Tibial artery (tissue), 4 donors: ENCODE measurements around the gene ASCL2.
"Not testable (repeated sequence)": the region's sequence is repeated elsewhere in the genome, so short reads cannot be mapped to it uniquely, and the experiment has no call there.

Experiments used
- DNase-seq, 2 donors: peaks; one replicate each; pipeline ENCODE4 v3.0.0-alpha.2; 2019
- H3K27ac ChIP-seq, 2 donors: fragments of 200-600 bp; sonication (generic) in 1 of 2; 1 replicate in 1 of 2; 2 replicates in 1 of 2; pipeline ENCODE4 v1.5.1; 2018 to 2019; ENCODE audit warnings: mild to moderate bottlenecking in 1 of 2
- H3K27me3 ChIP-seq, 2 donors: fragments of 200-600 bp; sonication (generic) in 1 of 2; one replicate each; pipeline versions ENCODE4 v1.5.1 to v1.6.0; 2016 to 2019
- H3K36me3 ChIP-seq, 3 donors: fragments of 200-600 bp; sonication (generic) in 2 of 3; one replicate each; pipeline ENCODE4 v1.5.1; 2016 to 2019; ENCODE audit warnings: mild to moderate bottlenecking in 2 of 3
- H3K4me1 ChIP-seq, 4 donors: fragments of 200-600 bp; sonication (generic) in 2 of 4; 1 replicate in 3 of 4; 2 replicates in 1 of 4; pipeline ENCODE4 v1.5.1; 2016 to 2019
- H3K4me3 ChIP-seq, 2 donors: fragments of 200-600 bp; sonication (generic) in 1 of 2; 1 replicate in 1 of 2; 2 replicates in 1 of 2; pipeline ENCODE4 v1.5.1; 2018 to 2019; ENCODE audit warnings: mild to moderate bottlenecking in 2 of 2
- H3K9me3 ChIP-seq, 3 donors: fragments of 200-600 bp; sonication (generic) in 1 of 3; one replicate each; pipeline ENCODE4 v1.5.1; 2016 to 2019
- intact Hi-C: fragments of 100-400 bp; cut with DNase I; formaldehyde crosslinking; loops from one replicate; pipeline ENCODE4 v1.15.0; 2023; ENCODE audit warnings: low total_unique reads
- TF ChIP-seq, protein P1 (sequence below), 2 experiments: fragments of 200-600 bp in 1 of 2; fragments of 450-650 bp in 1 of 2; IDR thresholded peaks; one replicate each; pipeline ENCODE4 v1.5.1; 2017 to 2019; ENCODE audit warnings: antibody characterized with exemption in 2 of 2, mild to moderate bottlenecking in 1 of 2, moderate library complexity in 1 of 2

Gene ASCL2

GRCh38 chr11:2237457-2238238 is 32.7 kb downstream of the ASCL2 start:
- Histone ChIP-seq H3K36me3 (no peaks in the 10 kb centered on the region), H3K4me3 (no peak overlapping the region), H3K27ac (no peak overlapping the region), H3K9me3 (peaks cover 0 to 3% (median 0%) of the 10 kb centered on the region in 3 donors), H3K27me3 (peaks cover 0 to 8% of the 10 kb centered on the region in 2 donors), H3K4me1 (no peaks in the 10 kb centered on the region)
- DNase-seq = no peak
- intact Hi-C loops = no loop called here
- TF ChIP-seq, protein P1, sequence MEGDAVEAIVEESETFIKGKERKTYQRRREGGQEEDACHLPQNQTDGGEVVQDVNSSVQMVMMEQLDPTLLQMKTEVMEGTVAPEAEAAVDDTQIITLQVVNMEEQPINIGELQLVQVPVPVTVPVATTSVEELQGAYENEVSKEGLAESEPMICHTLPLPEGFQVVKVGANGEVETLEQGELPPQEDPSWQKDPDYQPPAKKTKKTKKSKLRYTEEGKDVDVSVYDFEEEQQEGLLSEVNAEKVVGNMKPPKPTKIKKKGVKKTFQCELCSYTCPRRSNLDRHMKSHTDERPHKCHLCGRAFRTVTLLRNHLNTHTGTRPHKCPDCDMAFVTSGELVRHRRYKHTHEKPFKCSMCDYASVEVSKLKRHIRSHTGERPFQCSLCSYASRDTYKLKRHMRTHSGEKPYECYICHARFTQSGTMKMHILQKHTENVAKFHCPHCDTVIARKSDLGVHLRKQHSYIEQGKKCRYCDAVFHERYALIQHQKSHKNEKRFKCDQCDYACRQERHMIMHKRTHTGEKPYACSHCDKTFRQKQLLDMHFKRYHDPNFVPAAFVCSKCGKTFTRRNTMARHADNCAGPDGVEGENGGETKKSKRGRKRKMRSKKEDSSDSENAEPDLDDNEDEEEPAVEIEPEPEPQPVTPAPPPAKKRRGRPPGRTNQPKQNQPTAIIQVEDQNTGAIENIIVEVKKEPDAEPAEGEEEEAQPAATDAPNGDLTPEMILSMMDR (IDR thresholded peaks at IDR 0.05) = no peak

DNA sequence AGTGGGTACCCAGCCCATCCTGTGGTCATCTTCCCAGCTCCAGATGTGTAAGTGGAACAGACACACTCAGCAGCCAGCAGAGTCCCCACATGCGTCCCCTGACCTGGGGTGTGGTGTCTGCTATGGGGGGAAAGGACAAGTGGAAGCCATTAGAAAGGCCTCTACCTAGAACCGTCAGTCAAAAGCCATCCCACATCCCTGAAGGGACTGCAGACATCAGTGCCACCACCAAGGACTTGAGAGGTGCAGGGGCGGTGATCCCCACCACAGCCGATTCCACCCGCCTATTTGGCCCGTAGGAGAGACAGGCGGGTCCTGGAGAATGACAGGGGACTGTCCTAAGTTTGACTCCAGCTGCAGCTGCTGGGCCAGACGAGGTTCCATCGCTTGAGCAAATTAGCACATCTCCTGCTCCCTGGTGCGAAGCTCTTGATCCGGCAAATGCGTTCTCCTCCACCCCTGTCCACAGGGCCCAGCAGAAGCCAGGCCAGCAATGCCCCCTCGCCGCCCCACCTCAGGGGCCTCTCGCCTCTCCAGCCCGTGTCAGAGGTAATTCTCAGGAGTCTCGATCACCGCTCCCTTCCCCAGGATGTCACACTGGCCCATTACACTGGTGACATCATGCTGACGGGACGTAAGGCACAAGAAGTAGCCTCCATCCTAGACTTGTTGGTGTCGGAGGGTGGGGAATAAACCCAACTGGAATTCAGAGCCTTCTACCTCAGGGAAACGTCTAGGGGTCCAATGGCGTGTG is 33.8 kb downstream of the ASCL2 start:
- H3K36me3 ChIP-seq, intact Hi-C loops, H3K27me3 ChIP-seq, H3K9me3 ChIP-seq, H3K4me1 ChIP-seq, H3K4me3 ChIP-seq, H3K27ac ChIP-seq, DNase-seq: not testable (repeated sequence)

GRCh38 chr11:2235588-2236326 is 34.6 kb downstream of the ASCL2 start:
- H3K9me3 ChIP-seq = no peaks in the 10 kb centered on the region
- H3K4me3 ChIP-seq = no peak overlapping the region
- no peak for DNase-seq
- H3K4me1 ChIP-seq = no peaks in the 10 kb centered on the region
- no peaks in the 10 kb centered on the region for H3K36me3 ChIP-seq
- intact Hi-C loops = no loop called here
- TF ChIP-seq, protein P1 (IDR thresholded peaks at IDR 0.05) = no peak
- H3K27ac ChIP-seq = no peak overlapping the region
- peaks cover 0 to 8% of the 10 kb centered on the region in 2 donors for H3K27me3 ChIP-seq

DNA sequence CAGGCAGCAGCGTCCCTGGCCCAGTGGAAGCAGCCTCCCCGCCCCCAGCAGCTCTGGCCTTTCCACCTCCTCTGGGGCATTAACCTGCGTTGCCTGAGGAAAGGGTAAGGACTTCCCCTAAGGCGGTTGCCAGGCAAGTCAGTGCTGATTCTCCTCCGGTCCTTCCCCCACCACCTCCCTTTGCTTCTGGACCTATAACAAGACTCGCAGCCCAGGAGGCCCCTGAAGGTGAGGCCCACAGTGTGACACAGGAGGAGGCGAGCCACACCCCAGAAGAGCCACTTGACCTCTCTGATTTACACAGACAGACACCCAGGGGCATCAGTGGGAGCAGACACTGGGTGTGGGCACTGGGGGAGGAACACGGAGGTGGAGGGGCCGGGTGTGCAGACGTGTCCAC is 35.4 kb downstream of the ASCL2 start:
- TF ChIP-seq, protein P1 (IDR thresholded peaks at IDR 0.05) = no peak
- peaks cover 0 to 8% of the 10 kb centered on the region in 2 donors for H3K27me3 ChIP-seq
- DNase-seq = no peak
- H3K4me3 ChIP-seq = no peak overlapping the region
- no peaks in the 10 kb centered on the region for H3K4me1 ChIP-seq
- no peak overlapping the region for H3K27ac ChIP-seq
- intact Hi-C loops = no loop called here
- H3K36me3 ChIP-seq = no peaks in the 10 kb centered on the region
- H3K9me3 ChIP-seq = peaks cover 0 to under 1% (median 0%) of the 10 kb centered on the region in 3 donors

DNA sequence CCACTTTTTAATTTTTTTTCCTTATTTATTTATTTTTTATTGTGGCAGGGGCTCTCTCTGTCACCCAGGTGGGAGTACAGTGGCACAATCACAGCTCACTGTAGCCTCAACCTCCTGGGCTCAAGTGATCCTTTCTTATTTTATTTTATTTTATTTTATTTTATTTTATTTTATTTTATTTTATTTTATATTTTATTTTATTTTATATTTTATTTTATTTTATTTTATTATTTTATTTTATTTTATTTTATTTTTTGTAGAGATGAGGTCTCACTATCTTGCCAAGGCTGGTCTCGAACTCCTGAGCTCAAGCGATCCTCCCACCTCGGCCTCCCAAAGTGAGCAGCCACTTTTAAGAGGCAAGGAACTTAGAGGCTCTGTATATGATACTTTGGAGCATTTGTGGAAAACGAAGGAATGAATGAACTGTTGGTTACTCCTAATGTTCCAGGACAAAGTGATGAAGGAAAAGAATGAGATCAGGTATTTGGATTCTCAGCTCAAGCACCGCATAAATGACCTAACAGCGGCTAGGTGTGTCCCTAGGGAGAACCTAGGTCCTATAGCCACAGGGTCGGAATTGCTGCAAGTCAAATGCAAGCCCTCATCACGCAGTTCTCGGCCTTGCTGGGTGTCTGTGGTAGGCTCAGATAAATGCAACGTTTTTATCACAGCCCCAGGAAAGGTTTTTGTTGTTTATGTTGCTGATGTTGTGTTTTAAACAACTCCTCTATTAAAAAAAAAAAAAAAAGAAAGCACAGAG is 36.5 kb downstream of the ASCL2 start:
- no peak overlapping the region for H3K27ac ChIP-seq
- intact Hi-C loops = no loop called here
- H3K36me3 ChIP-seq = no peaks in the 10 kb centered on the region
- H3K4me1 ChIP-seq = no peaks in the 10 kb centered on the region
- H3K27me3 ChIP-seq = peaks cover 0 to 8% of the 10 kb centered on the region in 2 donors
- TF ChIP-seq, protein P1 (IDR thresholded peaks at IDR 0.05) = no peak
- peaks cover 0 to 12% (median 5%) of the 10 kb centered on the region in 3 donors for H3K9me3 ChIP-seq
- no peak overlapping the region for H3K4me3 ChIP-seq
- no peak for DNase-seq
